HG03469 (cell line): ENCODE results near the gene CACNA1G.

Source experiments
- ATAC-seq: cut with Tn5 transposase; IDR thresholded peaks from one replicate; pipeline ENCODE4 v1.9.1; 2021; ENCODE audit warnings: mild to moderate bottlenecking, moderate library complexity, moderate number of reproducible peaks; ENCODE audit not compliant: unreplicated experiment

The CACNA1G gene

GRCh38 chr17:50547035-50547735, 13.3 kb upstream of the CACNA1G start, which contains the start of gene SPATA20:
Gene SPATA20 (plus strand): TSS chr17:50547174. CDS start chr17:50547209, 35 bp downstream.
- ATAC-seq, result peak; percentile 64

- ATAC-seq, result no peak
These were observed 12.8 kb upstream of the CACNA1G start for GRCh38 chr17:50547736-50548083.

- no peak for ATAC-seq
These were observed 11.7 kb upstream of the CACNA1G start for GRCh38 chr17:50548831-50549230.

- no peak for ATAC-seq
These were observed 11.1 kb upstream of the CACNA1G start for GRCh38 chr17:50549256-50549941.

GRCh38 chr17:50549969-50550368, 10.5 kb upstream of the CACNA1G start:
- ATAC-seq, result no peak

GRCh38 chr17:50550661-50551432, 9.7 kb upstream of the CACNA1G start:
- ATAC-seq, result no peak

- no peak for ATAC-seq
These were observed 9.1 kb upstream of the CACNA1G start for GRCh38 chr17:50551433-50551815.

- ATAC-seq, result no peak
These were observed 8.6 kb upstream of the CACNA1G start for GRCh38 chr17:50551884-50552283.

GRCh38 chr17:50554201-50554600, 6.3 kb upstream of the CACNA1G start:
- ATAC-seq, result no peak

GRCh38 chr17:50556803-50557202, 3.7 kb upstream of the CACNA1G start:
- no peak for ATAC-seq

GRCh38 chr17:50557630-50558029, 2.9 kb upstream of the CACNA1G start:
- no peak for ATAC-seq

- ATAC-seq, result no peak
These were observed 2.4 kb upstream of the CACNA1G start for GRCh38 chr17:50558091-50558490.

- ATAC-seq, result no peak
These were observed 2.0 kb upstream of the CACNA1G start for GRCh38 chr17:50558581-50558940.

- no peak for ATAC-seq
These were observed 1.4 kb upstream of the CACNA1G start for GRCh38 chr17:50558941-50559614.

- no peak for ATAC-seq
These were observed 786 bp upstream of the CACNA1G start for GRCh38 chr17:50559674-50560184.

- no peak for ATAC-seq
These were observed 623 bp downstream of the CACNA1G start for GRCh38 chr17:50560931-50561745.

GRCh38 chr17:50561746-50562141, 1.2 kb downstream of the CACNA1G start:
- ATAC-seq, result no peak

GRCh38 chr17:50562242-50563091, 2.0 kb downstream of the CACNA1G start:
- ATAC-seq, result no peak

- ATAC-seq, result no peak
These were observed 2.6 kb downstream of the CACNA1G start for GRCh38 chr17:50563092-50563511.
